WTC11 (cell line): Measurements from ENCODE around the gene BAIAP2. TPM values are rescaled to one million over a fixed set of nuclear protein-coding genes. Genes with fewer than 3 reads are reported as not detected.

Source experiments
- ATAC-seq: fragments of 200-7000 bp; cut with Tn5 transposase; 2 replicates; pipeline ENCODE4 v1.10.0; 2021; ENCODE audit warnings: mild to moderate bottlenecking, moderate library complexity
- CTCF ChIA-PET: fragments of 300-600 bp; sonication (Branson Sonifier 250); formaldehyde crosslinking; loops from one replicate; lab custom pipeline; 2021; ENCODE audit warnings: antibody characterized with exemption; lab: Charles Lee
- POLR2A ChIA-PET: fragments of 350-600 bp; sonication (Branson Sonifier 250); formaldehyde crosslinking; loops from one replicate; lab custom pipeline; 2021; ENCODE audit warnings: antibody characterized with exemption; lab: Charles Lee
- DNase-seq: peaks from one replicate; pipeline ENCODE4 v3.0.0; 2021; ENCODE audit warnings: low spot score
- H3K27ac Mint-ChIP-seq: 2 replicates; pipeline ENCODE4 v1.8.0; 2021; ENCODE audit warnings: mixed read lengths
- H3K27me3 Mint-ChIP-seq: 2 replicates; pipeline ENCODE4 v1.8.0; 2021; ENCODE audit warnings: low read depth, mild to moderate bottlenecking, moderate library complexity, mixed read lengths
- H3K36me3 Mint-ChIP-seq: 2 replicates; pipeline ENCODE4 v1.8.0; 2021; ENCODE audit warnings: mixed read lengths
- H3K4me1 Mint-ChIP-seq: 2 replicates; pipeline ENCODE4 v1.8.0; 2022; ENCODE audit warnings: mixed read lengths
- H3K4me3 Mint-ChIP-seq: 2 replicates; pipeline ENCODE4 v1.8.0; 2021; ENCODE audit warnings: mild to moderate bottlenecking, moderate library complexity, mixed read lengths
- H3K9me3 Mint-ChIP-seq: 2 replicates; pipeline ENCODE4 v1.8.0; 2021; ENCODE audit warnings: mixed read lengths
- ATF1 ChIP-seq: sonication (generic); formaldehyde crosslinking; IDR thresholded peaks from 2 replicates; pipeline ENCODE4 v1.8.1; 2023; ENCODE audit warnings: mild to moderate bottlenecking, moderate library complexity, missing genetic modification reagents
- ETV6 ChIP-seq: sonication (generic); formaldehyde crosslinking; IDR thresholded peaks from 2 replicates; pipeline ENCODE4 v1.8.1; 2022; ENCODE audit warnings: mild to moderate bottlenecking, missing genetic modification reagents
- FOXP1 ChIP-seq: sonication (generic); formaldehyde crosslinking; IDR thresholded peaks from 2 replicates; pipeline ENCODE4 v1.8.0; 2022; ENCODE audit warnings: missing genetic modification reagents, mild to moderate bottlenecking, moderate library complexity, borderline replicate concordance
- GABPB1 ChIP-seq: sonication (generic); formaldehyde crosslinking; IDR thresholded peaks from 2 replicates; pipeline ENCODE4 v1.8.1; 2023; ENCODE audit warnings: mild to moderate bottlenecking, missing genetic modification reagents
- GRHL2 ChIP-seq: fragments of 250-450 bp; sonication (Bioruptor Pico); IDR thresholded peaks from 2 replicates; pipeline ENCODE4 v1.8.0; 2022; ENCODE audit warnings: mild to moderate bottlenecking, moderate library complexity; ENCODE audit not compliant: insufficient replicate concordance, severe bottlenecking
- GTF2I ChIP-seq: fragments of 250-450 bp; sonication (Bioruptor Pico); conservative IDR thresholded peaks from 2 replicates; pipeline ENCODE4 v1.4.0; 2021; ENCODE audit warnings: mild to moderate bottlenecking
- MXD4 ChIP-seq: fragments of 250-450 bp; sonication (Bioruptor Pico); IDR thresholded peaks from 2 replicates; pipeline ENCODE4 v1.8.0; 2021; ENCODE audit warnings: mild to moderate bottlenecking, moderate library complexity, borderline replicate concordance
- SOX15 ChIP-seq: fragments of 250-450 bp; sonication (Bioruptor Pico); IDR thresholded peaks from 2 replicates; pipeline ENCODE4 v1.9.0; 2021; ENCODE audit warnings: mild to moderate bottlenecking
- TCF7 ChIP-seq: sonication (generic); formaldehyde crosslinking; IDR thresholded peaks from 2 replicates; pipeline ENCODE4 v1.8.0; 2022; ENCODE audit warnings: mild to moderate bottlenecking, low read depth, missing genetic modification reagents, moderate library complexity
- TEAD4 ChIP-seq: sonication (generic); formaldehyde crosslinking; IDR thresholded peaks from 2 replicates; pipeline ENCODE4 v1.8.0; 2022; ENCODE audit warnings: mild to moderate bottlenecking, missing genetic modification reagents
- ZBTB21 ChIP-seq: sonication (generic); formaldehyde crosslinking; IDR thresholded peaks from 2 replicates; pipeline ENCODE4 v1.8.1; 2023; ENCODE audit warnings: mild to moderate bottlenecking, missing genetic modification reagents, borderline replicate concordance
- ZNF121 ChIP-seq: sonication (generic); formaldehyde crosslinking; IDR thresholded peaks from 2 replicates; pipeline ENCODE4 v1.8.0; 2023; ENCODE audit warnings: missing genetic modification reagents
- ZNF138 ChIP-seq: sonication (generic); formaldehyde crosslinking; conservative IDR thresholded peaks from 2 replicates; pipeline ENCODE4 v1.8.1; 2022; ENCODE audit warnings: mild to moderate bottlenecking, moderate library complexity, missing genetic modification reagents
- ZNF219 ChIP-seq: sonication (generic); formaldehyde crosslinking; IDR thresholded peaks from 2 replicates; pipeline ENCODE4 v1.8.0; 2023; ENCODE audit warnings: missing genetic modification reagents, mild to moderate bottlenecking, borderline replicate concordance
- ZNF671 ChIP-seq: fragments of 250-450 bp; sonication (Bioruptor Pico); IDR thresholded peaks from 2 replicates; pipeline ENCODE4 v1.8.0; 2021; ENCODE audit warnings: mild to moderate bottlenecking
- total RNA-seq: library from RNA; stranded (reverse); gene quantifications from 3 replicates; pipeline ENCODE4 v1.2.3, GENCODE V29; 2021
- TF ChIP-seq, protein P1 (sequence below): sonication (generic); formaldehyde crosslinking; IDR thresholded peaks from 2 replicates; pipeline ENCODE4 v1.8.0; 2023; ENCODE audit warnings: missing genetic modification reagents, mild to moderate bottlenecking, borderline replicate concordance
- TF ChIP-seq, protein P2 (sequence below): sonication (generic); formaldehyde crosslinking; IDR thresholded peaks from 2 replicates; pipeline ENCODE4 v1.8.0; 2023; ENCODE audit warnings: mild to moderate bottlenecking, missing genetic modification reagents
- TF ChIP-seq, protein P3 (sequence below): sonication (generic); formaldehyde crosslinking; IDR thresholded peaks from 2 replicates; pipeline ENCODE4 v1.8.1; 2023; ENCODE audit warnings: mild to moderate bottlenecking, missing genetic modification reagents, moderate library complexity
- TF ChIP-seq, protein P4 (sequence below): sonication (generic); formaldehyde crosslinking; IDR thresholded peaks from 2 replicates; pipeline ENCODE4 v1.8.1; 2023; ENCODE audit warnings: mild to moderate bottlenecking, missing genetic modification reagents, moderate library complexity
- TF ChIP-seq, protein P5 (sequence below): sonication (generic); formaldehyde crosslinking; IDR thresholded peaks from 2 replicates; pipeline ENCODE4 v1.8.1; 2022; ENCODE audit warnings: mild to moderate bottlenecking, missing genetic modification reagents, moderate library complexity, borderline replicate concordance
- TF ChIP-seq, protein P6 (sequence below): fragments of 250-450 bp; sonication (Bioruptor Pico); IDR thresholded peaks from 2 replicates; pipeline ENCODE4 v1.9.0; 2021; ENCODE audit warnings: moderate library complexity, mild to moderate bottlenecking, inconsistent platforms, borderline replicate concordance
- TF ChIP-seq, protein P7 (sequence below): sonication (generic); formaldehyde crosslinking; IDR thresholded peaks from 2 replicates; pipeline ENCODE4 v1.8.1; 2023; ENCODE audit warnings: mild to moderate bottlenecking, missing genetic modification reagents

The BAIAP2 gene
- total RNA-seq, 1 experiment from 2014 or later, result 20.7 TPM

DNA sequence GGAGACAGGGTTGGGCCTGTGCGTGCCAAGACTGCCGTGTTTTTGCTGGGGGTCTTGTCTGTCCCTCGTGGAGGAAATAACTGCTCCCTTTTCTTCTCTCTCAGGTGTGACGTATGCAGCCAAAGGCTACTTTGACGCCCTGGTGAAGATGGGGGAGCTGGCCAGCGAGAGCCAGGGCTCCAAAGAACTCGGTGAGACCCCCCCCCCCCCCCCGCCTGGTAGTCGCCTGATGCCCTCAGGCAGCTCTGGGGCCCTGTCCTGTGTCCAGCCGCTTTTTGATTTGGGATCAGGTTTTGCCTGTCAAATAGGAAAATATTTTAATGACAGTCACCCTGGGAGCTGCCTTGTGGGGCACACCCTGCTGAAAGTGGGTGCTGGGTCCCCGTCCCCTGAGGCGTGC, 22.8 kb downstream of the BAIAP2 start (continued):
- TF ChIP-seq, protein P1, sequence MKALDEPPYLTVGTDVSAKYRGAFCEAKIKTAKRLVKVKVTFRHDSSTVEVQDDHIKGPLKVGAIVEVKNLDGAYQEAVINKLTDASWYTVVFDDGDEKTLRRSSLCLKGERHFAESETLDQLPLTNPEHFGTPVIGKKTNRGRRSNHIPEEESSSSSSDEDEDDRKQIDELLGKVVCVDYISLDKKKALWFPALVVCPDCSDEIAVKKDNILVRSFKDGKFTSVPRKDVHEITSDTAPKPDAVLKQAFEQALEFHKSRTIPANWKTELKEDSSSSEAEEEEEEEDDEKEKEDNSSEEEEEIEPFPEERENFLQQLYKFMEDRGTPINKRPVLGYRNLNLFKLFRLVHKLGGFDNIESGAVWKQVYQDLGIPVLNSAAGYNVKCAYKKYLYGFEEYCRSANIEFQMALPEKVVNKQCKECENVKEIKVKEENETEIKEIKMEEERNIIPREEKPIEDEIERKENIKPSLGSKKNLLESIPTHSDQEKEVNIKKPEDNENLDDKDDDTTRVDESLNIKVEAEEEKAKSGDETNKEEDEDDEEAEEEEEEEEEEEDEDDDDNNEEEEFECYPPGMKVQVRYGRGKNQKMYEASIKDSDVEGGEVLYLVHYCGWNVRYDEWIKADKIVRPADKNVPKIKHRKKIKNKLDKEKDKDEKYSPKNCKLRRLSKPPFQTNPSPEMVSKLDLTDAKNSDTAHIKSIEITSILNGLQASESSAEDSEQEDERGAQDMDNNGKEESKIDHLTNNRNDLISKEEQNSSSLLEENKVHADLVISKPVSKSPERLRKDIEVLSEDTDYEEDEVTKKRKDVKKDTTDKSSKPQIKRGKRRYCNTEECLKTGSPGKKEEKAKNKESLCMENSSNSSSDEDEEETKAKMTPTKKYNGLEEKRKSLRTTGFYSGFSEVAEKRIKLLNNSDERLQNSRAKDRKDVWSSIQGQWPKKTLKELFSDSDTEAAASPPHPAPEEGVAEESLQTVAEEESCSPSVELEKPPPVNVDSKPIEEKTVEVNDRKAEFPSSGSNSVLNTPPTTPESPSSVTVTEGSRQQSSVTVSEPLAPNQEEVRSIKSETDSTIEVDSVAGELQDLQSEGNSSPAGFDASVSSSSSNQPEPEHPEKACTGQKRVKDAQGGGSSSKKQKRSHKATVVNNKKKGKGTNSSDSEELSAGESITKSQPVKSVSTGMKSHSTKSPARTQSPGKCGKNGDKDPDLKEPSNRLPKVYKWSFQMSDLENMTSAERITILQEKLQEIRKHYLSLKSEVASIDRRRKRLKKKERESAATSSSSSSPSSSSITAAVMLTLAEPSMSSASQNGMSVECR, result no peak
- no peak for TF ChIP-seq ATF1
- no peak for TF ChIP-seq SOX15 (CRISPR knock-in tag)
- TF ChIP-seq TEAD4 (CRISPR knock-in tag), result no peak
- TF ChIP-seq, protein P2, sequence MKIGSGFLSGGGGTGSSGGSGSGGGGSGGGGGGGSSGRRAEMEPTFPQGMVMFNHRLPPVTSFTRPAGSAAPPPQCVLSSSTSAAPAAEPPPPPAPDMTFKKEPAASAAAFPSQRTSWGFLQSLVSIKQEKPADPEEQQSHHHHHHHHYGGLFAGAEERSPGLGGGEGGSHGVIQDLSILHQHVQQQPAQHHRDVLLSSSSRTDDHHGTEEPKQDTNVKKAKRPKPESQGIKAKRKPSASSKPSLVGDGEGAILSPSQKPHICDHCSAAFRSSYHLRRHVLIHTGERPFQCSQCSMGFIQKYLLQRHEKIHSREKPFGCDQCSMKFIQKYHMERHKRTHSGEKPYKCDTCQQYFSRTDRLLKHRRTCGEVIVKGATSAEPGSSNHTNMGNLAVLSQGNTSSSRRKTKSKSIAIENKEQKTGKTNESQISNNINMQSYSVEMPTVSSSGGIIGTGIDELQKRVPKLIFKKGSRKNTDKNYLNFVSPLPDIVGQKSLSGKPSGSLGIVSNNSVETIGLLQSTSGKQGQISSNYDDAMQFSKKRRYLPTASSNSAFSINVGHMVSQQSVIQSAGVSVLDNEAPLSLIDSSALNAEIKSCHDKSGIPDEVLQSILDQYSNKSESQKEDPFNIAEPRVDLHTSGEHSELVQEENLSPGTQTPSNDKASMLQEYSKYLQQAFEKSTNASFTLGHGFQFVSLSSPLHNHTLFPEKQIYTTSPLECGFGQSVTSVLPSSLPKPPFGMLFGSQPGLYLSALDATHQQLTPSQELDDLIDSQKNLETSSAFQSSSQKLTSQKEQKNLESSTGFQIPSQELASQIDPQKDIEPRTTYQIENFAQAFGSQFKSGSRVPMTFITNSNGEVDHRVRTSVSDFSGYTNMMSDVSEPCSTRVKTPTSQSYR (CRISPR knock-in tag), result no peak
- no peak for TF ChIP-seq GRHL2
- TF ChIP-seq TCF7, result no peak
- no peak for TF ChIP-seq GTF2I
- TF ChIP-seq ZNF121 (CRISPR knock-in tag), result no peak

DNA sequence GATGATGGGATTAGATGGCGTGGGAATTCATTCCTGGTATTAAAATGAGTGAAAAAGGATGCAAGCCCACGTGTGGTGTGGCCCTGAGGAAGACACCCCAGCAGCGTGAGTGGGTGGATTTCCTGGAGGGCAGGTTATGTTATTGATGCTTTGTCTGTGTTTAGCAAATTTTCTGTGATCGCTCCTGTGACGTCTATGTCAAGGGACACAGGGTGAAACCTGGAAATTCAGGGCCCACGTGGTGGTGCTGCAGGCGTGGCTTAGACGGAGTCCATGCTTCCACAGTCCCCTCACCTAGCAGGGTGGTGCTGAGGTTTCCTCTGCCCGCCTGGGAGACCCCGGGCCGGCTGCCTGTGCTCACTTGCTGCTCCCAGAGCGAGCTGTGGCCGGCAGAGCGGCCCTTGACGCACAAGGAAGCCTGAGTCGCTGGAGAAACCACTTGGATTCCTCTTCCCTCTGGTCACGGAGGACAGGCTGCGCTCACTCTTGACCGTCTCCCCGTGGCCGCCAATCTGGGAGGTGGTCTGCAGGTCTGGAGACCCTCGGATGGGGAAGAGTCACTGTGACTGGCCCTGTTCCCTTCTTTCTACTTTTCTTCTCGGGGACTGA, 23.4 kb downstream of the BAIAP2 start:
- no peak for ATAC-seq

More for the DNA sequence above, 23.4 kb downstream of the BAIAP2 start:
- Mint-ChIP-seq H3K9me3 (no peaks in the 10 kb centered on the region), H3K36me3 (no peaks in the 10 kb centered on the region), H3K27ac (no peak overlapping the region), H3K27me3 (no peaks in the 10 kb centered on the region), H3K4me3 (no peak overlapping the region), H3K4me1 (no peaks in the 10 kb centered on the region)
- ChIA-PET CTCF (interaction anchor here (0.9 kb wide), 1 partner anchor 69 kb away, joined by 3 read pairs; no protein-coding TSS in a partner anchor), POLR2A (interaction anchor here (0.6 kb wide), 1 partner anchor 31 kb away, joined by 5 read pairs; no protein-coding TSS in a partner anchor)
- no peak for DNase-seq
- TF ChIP-seq ZNF219 (CRISPR knock-in tag), result no peak
- no peak for TF ChIP-seq ZNF671
- TF ChIP-seq, protein P3, sequence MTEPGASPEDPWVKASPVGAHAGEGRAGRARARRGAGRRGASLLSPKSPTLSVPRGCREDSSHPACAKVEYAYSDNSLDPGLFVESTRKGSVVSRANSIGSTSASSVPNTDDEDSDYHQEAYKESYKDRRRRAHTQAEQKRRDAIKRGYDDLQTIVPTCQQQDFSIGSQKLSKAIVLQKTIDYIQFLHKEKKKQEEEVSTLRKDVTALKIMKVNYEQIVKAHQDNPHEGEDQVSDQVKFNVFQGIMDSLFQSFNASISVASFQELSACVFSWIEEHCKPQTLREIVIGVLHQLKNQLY, result no peak
- no peak for TF ChIP-seq FOXP1 (CRISPR knock-in tag)
- TF ChIP-seq, protein P4, sequence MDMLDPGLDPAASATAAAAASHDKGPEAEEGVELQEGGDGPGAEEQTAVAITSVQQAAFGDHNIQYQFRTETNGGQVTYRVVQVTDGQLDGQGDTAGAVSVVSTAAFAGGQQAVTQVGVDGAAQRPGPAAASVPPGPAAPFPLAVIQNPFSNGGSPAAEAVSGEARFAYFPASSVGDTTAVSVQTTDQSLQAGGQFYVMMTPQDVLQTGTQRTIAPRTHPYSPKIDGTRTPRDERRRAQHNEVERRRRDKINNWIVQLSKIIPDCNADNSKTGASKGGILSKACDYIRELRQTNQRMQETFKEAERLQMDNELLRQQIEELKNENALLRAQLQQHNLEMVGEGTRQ (CRISPR knock-in tag), result no peak
- TF ChIP-seq, protein P5, sequence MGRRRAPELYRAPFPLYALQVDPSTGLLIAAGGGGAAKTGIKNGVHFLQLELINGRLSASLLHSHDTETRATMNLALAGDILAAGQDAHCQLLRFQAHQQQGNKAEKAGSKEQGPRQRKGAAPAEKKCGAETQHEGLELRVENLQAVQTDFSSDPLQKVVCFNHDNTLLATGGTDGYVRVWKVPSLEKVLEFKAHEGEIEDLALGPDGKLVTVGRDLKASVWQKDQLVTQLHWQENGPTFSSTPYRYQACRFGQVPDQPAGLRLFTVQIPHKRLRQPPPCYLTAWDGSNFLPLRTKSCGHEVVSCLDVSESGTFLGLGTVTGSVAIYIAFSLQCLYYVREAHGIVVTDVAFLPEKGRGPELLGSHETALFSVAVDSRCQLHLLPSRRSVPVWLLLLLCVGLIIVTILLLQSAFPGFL (CRISPR knock-in tag), result no peak
- TF ChIP-seq, protein P6, sequence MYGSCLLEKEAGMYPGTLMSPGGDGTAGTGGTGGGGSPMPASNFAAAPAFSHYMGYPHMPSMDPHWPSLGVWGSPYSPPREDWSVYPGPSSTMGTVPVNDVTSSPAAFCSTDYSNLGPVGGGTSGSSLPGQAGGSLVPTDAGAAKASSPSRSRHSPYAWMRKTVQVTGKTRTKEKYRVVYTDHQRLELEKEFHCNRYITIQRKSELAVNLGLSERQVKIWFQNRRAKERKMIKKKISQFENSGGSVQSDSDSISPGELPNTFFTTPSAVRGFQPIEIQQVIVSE (CRISPR knock-in tag), result no peak
- no peak for TF ChIP-seq ZNF138 (CRISPR knock-in tag)
- no peak for TF ChIP-seq ZBTB21
- TF ChIP-seq GABPB1, result no peak
- TF ChIP-seq GRHL2, result no peak
- TF ChIP-seq, protein P7, sequence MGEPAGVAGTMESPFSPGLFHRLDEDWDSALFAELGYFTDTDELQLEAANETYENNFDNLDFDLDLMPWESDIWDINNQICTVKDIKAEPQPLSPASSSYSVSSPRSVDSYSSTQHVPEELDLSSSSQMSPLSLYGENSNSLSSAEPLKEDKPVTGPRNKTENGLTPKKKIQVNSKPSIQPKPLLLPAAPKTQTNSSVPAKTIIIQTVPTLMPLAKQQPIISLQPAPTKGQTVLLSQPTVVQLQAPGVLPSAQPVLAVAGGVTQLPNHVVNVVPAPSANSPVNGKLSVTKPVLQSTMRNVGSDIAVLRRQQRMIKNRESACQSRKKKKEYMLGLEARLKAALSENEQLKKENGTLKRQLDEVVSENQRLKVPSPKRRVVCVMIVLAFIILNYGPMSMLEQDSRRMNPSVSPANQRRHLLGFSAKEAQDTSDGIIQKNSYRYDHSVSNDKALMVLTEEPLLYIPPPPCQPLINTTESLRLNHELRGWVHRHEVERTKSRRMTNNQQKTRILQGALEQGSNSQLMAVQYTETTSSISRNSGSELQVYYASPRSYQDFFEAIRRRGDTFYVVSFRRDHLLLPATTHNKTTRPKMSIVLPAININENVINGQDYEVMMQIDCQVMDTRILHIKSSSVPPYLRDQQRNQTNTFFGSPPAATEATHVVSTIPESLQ (CRISPR knock-in tag), result no peak
- TF ChIP-seq MXD4, result no peak
- no peak for TF ChIP-seq ETV6
